GM12872 (cell line): ENCODE measurements around the gene MOGAT2.

Source experiments
- CTCF ChIP-seq: IDR thresholded peaks from 3 replicates; pipeline ENCODE4 v1.5.1; 2011; ENCODE audit warnings: low read depth, mild to moderate bottlenecking, low read length, moderate library complexity; ENCODE audit not compliant: insufficient read depth

The MOGAT2 gene

GRCh38 chr11:75721852-75722668, 4.4 kb downstream of the MOGAT2 start:
- TF ChIP-seq CTCF = no peak

GRCh38 chr11:75722669-75723042, 5.0 kb downstream of the MOGAT2 start:
- no peak for TF ChIP-seq CTCF

- no peak for TF ChIP-seq CTCF
Observed at GRCh38 chr11:75725547-75726320, 8.1 kb downstream of the MOGAT2 start.

- no peak for TF ChIP-seq CTCF
Observed at GRCh38 chr11:75728992-75729391, 11.4 kb downstream of the MOGAT2 start.

GRCh38 chr11:75731095-75731494, 13.5 kb downstream of the MOGAT2 start:
- 0 out of 3 replicates have a peak, but pooled peaks have one; percentile 17 for TF ChIP-seq CTCF

GRCh38 chr11:75733071-75733430, 15.4 kb downstream of the MOGAT2 start:
- TF ChIP-seq CTCF = no peak

GRCh38 chr11:75733431-75734107, 15.9 kb downstream of the MOGAT2 start:
- no peak for TF ChIP-seq CTCF
